Cardiac fibroblast (primary cell): Measurements from ENCODE around the gene CYB5D1.

Experiments
- DNase-seq, 2 donors: peaks; one replicate each; pipeline versions ENCODE4 v3.0.0 to v3.0.0-alpha.2; 2010; ENCODE audit warnings: low read depth in 2 of 2
- H3K4me3 ChIP-seq, 2 donors: replicated peaks in 1 of 2; 1 replicate in 1 of 2; 2 replicates in 1 of 2; pipeline ENCODE4 v1.5.1; 2011; ENCODE audit warnings: low read depth in 2 of 2, low read length in 2 of 2, mild to moderate bottlenecking in 2 of 2, moderate library complexity in 1 of 2
- TF ChIP-seq, protein P1 (sequence below): IDR thresholded peaks from one replicate; pipeline ENCODE4 v1.5.1; 2011; ENCODE audit warnings: low read depth, mild to moderate bottlenecking, low read length, inconsistent platforms

CYB5D1 gene

DNA sequence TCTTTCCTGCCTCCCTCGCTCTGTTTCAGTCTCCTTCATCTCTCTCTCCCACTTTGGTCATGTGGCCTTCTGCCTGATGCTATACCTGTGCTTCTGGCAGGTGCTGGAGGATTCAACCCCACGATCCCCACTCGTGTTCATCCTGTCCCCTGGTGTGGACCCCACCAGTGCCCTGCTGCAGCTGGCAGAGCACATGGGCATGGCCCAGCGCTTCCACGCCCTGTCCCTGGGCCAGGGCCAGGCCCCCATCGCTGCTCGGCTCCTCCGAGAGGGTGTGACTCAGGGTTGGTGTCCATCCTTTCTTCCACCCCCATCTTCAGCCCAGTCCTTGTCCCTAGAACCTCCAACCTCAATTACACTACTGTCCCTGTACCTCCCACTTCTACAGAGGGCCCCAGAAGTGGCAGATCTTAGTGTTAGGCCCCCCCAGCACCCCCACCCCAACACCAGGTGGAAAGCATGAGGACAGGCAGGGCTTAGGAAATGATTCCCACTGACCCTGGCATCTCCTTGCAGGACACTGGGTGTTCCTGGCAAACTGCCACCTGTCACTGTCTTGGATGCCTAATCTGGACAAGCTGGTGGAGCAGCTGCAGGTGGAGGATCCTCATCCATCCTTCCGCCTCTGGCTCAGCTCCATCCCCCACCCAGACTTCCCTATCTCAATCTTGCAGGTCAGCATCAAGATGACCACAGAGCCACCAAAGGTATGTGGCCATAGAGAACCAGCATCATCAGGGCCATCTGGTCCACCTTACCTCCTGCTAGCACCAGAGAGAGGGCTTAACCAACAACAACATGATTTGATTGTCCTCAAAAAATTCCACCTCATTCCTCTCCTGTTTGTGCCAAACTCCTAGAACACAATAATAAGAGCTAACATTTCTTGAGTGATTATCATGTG, 33.5 kb upstream of the CYB5D1 start:
- H3K4me3 ChIP-seq = no peak overlapping the region
- DNase-seq = no peak
- TF ChIP-seq, protein P1, sequence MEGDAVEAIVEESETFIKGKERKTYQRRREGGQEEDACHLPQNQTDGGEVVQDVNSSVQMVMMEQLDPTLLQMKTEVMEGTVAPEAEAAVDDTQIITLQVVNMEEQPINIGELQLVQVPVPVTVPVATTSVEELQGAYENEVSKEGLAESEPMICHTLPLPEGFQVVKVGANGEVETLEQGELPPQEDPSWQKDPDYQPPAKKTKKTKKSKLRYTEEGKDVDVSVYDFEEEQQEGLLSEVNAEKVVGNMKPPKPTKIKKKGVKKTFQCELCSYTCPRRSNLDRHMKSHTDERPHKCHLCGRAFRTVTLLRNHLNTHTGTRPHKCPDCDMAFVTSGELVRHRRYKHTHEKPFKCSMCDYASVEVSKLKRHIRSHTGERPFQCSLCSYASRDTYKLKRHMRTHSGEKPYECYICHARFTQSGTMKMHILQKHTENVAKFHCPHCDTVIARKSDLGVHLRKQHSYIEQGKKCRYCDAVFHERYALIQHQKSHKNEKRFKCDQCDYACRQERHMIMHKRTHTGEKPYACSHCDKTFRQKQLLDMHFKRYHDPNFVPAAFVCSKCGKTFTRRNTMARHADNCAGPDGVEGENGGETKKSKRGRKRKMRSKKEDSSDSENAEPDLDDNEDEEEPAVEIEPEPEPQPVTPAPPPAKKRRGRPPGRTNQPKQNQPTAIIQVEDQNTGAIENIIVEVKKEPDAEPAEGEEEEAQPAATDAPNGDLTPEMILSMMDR = no peak

DNA sequence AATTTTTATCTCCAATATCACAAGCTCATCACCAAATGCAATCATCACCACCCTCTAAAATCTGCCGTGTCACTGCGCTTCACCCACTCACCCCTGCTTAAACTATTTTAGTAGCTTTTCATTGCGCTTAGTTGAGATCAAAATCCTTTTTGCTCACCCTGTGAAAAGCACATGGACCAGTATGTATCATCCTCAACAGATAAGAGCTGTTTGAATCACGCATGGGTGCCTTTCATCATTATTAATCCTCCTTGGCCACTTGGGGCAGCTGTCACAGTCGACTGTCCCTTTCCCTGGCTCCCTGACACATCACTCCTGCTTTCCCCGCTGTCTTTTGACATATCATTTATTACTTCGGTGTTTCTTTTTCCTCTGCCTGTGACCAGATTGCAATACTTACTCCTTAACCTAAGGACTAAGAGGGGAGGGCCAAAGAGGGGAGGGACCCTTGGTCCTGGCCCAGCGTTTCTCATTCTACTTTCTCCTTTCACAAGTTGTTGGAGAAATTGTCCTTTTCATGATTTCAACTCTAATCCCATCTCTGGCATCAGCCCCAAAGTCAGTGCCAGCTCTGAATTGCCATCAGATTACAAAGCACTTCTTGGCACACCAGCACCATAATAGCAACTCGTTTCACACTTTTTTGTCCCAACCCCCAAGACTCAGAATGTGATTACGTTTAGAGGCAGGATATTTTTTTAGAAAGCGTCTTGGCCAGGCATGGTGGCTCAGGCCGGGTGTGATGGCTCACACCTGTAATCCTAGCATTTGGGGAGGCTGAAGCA, 32.4 kb upstream of the CYB5D1 start:
- no peak overlapping the region for H3K4me3 ChIP-seq

DNA sequence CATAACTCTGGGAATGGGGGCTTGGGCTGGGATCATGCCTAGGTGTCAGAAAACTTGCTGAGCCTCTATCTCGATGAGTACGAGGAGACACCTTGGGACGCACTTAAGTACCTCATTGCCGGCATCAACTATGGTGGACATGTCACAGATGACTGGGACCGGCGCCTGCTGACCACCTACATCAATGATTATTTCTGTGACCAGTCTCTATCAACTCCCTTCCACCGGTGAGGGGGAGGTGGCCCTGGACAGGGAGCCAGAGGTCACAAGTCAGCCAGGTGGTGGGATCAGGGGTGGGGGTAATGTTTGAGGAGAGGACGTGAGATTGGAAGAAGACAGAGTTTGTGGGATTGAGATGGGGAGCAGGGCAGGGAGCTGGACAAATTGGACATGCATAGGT, 27.2 kb upstream of the CYB5D1 start:
- TF ChIP-seq, protein P1 = no peak
- no peak for DNase-seq
- H3K4me3 ChIP-seq = no peak overlapping the region

More for the DNA sequence above, 32.4 kb upstream of the CYB5D1 start:
- peak; percentile 32 to 53 for DNase-seq
- TF ChIP-seq, protein P1 = peak; percentile 18

DNA sequence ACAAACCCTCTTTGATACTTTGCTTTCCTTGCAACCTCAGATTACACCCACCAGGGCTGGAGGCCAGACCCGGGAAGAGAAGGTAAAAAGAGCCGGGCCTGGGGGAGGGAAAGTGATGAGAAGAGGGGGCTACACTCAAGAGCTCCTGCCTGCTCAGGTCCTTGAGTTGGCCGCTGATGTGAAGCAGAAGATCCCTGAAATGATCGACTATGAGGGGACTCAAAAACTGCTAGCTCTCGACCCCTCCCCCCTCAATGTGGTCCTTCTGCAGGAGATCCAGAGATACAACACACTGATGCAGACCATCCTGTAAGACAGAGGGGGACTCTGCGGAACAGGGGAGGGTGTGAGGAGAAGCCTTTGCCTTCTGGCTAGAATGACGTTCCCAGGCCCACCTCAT, 26.6 kb upstream of the CYB5D1 start:
- TF ChIP-seq, protein P1 = no peak
- no peak overlapping the region for H3K4me3 ChIP-seq

DNA sequence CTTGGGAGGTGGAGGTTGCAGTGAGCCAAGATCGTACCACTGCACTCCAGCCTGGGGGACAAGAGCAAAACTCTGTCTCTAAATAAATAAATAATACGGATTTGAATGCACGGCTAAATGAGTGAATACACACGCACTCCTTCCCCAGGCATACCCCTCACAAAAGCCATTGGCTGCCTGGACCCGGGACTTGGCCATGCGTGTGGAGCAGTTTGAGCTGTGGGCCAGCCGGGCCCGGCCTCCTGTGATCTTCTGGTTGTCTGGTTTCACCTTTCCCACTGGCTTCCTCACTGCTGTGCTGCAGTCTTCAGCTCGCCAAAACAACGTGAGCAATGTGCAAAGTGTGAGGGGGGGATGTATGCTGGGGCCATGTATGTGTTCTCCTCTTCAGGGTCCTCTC, 25.4 kb upstream of the CYB5D1 start:
- TF ChIP-seq, protein P1 = no peak
- DNase-seq = no peak
- no peak overlapping the region for H3K4me3 ChIP-seq

More for the DNA sequence above, 26.6 kb upstream of the CYB5D1 start:
- DNase-seq = no peak

DNA sequence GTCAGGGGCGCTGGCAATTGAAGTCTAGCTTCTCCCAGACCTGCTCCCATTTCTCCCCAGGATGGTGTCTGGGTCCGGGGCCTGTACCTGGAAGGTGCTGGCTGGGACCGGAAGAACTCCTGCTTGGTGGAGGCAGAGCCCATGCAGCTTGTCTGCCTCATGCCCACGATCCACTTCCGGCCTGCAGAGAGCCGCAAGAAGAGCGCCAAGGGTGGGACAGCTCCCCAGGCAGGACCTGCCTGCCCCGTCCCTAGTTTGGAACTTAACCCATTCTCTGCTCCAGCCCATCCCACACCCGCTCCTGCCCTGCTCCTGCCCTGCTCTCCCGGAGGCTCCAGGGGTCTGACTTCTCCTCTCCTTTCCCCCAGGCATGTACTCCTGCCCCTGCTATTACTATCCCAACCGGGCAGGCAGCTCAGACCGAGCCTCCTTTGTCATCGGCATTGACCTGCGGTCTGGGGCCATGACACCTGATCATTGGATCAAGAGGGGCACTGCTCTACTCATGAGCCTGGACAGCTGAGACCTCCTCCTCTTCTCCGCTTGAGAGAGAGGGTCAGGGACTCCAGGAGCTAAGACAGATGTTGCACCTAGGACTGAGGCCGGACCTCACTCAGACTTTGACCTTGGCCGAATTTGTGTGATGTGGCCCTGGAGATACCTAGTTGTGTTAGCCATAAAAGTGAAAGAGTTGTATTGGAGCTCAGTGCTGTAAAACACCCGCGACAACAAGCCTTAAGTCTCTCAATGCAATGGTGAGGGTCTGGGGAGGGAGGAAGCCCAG, 24.6 kb upstream of the CYB5D1 start:
- TF ChIP-seq, protein P1 = no peak
- no peak for DNase-seq
- peak overlapping the region; percentile 74 to 77 for H3K4me3 ChIP-seq
